HFFc6 (cell line): ENCODE data around the gene DPP6. TPM values are rescaled to one million over a fixed set of nuclear protein-coding genes. Genes with fewer than 3 reads are reported as not detected.
A peak's percentile ranks its signal among the peaks of the same experiment; 100 is the strongest.
"Not testable (repeated sequence)": the region's sequence is repeated elsewhere in the genome, so short reads cannot be mapped to it uniquely, and the experiment has no call there.

Experiments used
- DNase-seq: peaks from one replicate; pipeline ENCODE4 v3.0.0-alpha.2; 2018
- H3K27ac Mint-ChIP-seq: 2 replicates; pipeline ENCODE4 v1.8.0; 2020; ENCODE audit warnings: mild to moderate bottlenecking, mixed read lengths
- H3K27me3 Mint-ChIP-seq: 2 replicates; pipeline ENCODE4 v1.8.0; 2021; ENCODE audit warnings: mild to moderate bottlenecking, moderate library complexity, mixed read lengths; ENCODE audit not compliant: insufficient read depth
- H3K36me3 Mint-ChIP-seq: 2 replicates; pipeline ENCODE4 v1.8.0; 2021; ENCODE audit warnings: low read depth, mixed read lengths
- H3K4me1 Mint-ChIP-seq: 2 replicates; pipeline ENCODE4 v1.8.0; 2020; ENCODE audit warnings: low read depth, mixed read lengths
- H3K4me3 Mint-ChIP-seq: 2 replicates; pipeline ENCODE4 v1.8.0; 2020; ENCODE audit warnings: mild to moderate bottlenecking, moderate library complexity, mixed read lengths
- H3K9me3 Mint-ChIP-seq: 2 replicates; pipeline ENCODE4 v1.8.0; 2020; ENCODE audit warnings: mild to moderate bottlenecking, mixed read lengths
- CTCF ChIP-seq: fragments of 200-600 bp; sonication (generic); IDR thresholded peaks from 2 replicates; pipeline ENCODE4 v1.5.0; 2021; ENCODE audit warnings: antibody characterized with exemption, mild to moderate bottlenecking
- total RNA-seq, 6 experiments: library from RNA; stranded (reverse); fragmentation: NEBNext Ultra II Directional; extraction: Animal tissue kit (Norgen Biotek cat#: 25700); gene quantifications; 2 replicates in 1 of 6; 3 replicates in 5 of 6; pipeline ENCODE4 v1.2.3, GENCODE V29; 2021

Gene DPP6
- total RNA-seq, 6 experiments from 2014 or later, result not detected

- no peak for DNase-seq
- Mint-ChIP-seq H3K27ac (no peak overlapping the region), H3K4me3 (no peak overlapping the region), H3K4me1 (peaks cover 6% of the 10 kb centered on the region; the same call in 1 of the 2 replicates), H3K36me3 (no peaks in the 10 kb centered on the region), H3K27me3 (peaks cover 18% of the 10 kb centered on the region), H3K9me3 (no peaks in the 10 kb centered on the region)
- no peak for TF ChIP-seq CTCF
Observed at GRCh38 chr7:154917808-154918160, 865.6 kb downstream of the DPP6 start.

GRCh38 chr7:154918266-154918665, 866.1 kb downstream of the DPP6 start:
- Mint-ChIP-seq H3K4me1 (peaks cover 6% of the 10 kb centered on the region; the same call in 1 of the 2 replicates), H3K27ac (no peak overlapping the region), H3K9me3 (no peaks in the 10 kb centered on the region), H3K36me3 (no peaks in the 10 kb centered on the region), H3K4me3 (no peak overlapping the region), H3K27me3 (peaks cover 21% of the 10 kb centered on the region)
- TF ChIP-seq CTCF, result no peak
- DNase-seq, result no peak

DNA sequence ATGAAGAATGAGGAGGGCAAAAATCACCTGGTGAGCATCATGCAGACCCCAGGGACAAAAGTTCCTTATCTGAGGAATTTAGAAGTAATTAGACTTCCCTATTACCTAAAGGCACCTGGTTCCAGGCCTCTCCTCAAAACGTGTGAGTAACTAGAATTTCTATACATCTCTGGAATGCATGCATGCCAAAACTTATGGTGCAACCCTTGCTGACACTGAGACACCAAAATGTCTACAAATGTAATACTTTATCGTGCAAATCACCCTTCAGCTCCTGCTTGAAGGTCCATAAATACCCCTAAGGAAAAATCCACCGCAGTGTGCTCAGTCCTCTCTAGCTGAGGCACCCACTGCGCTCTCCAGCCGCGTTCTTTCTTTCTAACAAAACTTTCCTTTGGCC, 866.5 kb downstream of the DPP6 start:
- Mint-ChIP-seq H3K27ac (no peak overlapping the region), H3K27me3 (peaks cover 19% of the 10 kb centered on the region), H3K4me3 (no peak overlapping the region), H3K9me3 (no peaks in the 10 kb centered on the region), H3K4me1 (peaks cover 3% of the 10 kb centered on the region; the same call in 1 of the 2 replicates), H3K36me3 (no peaks in the 10 kb centered on the region)
- TF ChIP-seq CTCF, result no peak
- no peak for DNase-seq

- Mint-ChIP-seq H3K4me3 (no peak overlapping the region), H3K36me3 (no peaks in the 10 kb centered on the region), H3K27me3 (peaks cover 16% of the 10 kb centered on the region), H3K9me3 (no peaks in the 10 kb centered on the region), H3K4me1 (no peaks in the 10 kb centered on the region), H3K27ac (no peak overlapping the region)
- no peak for TF ChIP-seq CTCF
- no peak for DNase-seq
Observed at GRCh38 chr7:154919344-154920225, 867.4 kb downstream of the DPP6 start.

DNA sequence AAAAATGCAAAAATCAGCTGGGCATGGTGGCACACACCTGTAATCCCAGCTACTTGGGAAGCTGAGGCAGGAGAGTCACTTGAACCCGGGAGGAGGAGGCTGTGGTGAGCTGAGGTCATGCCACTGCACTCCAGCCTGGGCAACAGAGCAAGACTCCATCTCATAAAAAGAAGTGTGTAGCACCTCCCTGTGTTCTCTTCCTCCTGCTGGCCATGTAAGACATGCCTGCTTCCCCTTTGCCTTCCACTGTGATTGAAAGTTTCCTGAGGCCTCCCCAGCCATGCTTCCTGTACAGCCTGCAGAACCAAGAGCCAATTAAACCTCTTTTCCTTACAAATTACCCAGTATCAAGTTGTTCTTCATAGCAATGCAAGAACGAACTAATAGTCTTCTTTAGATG, 870.3 kb downstream of the DPP6 start:
- not testable (repeated sequence) for H3K4me1 Mint-ChIP-seq, H3K4me3 Mint-ChIP-seq, DNase-seq, H3K36me3 Mint-ChIP-seq, H3K9me3 Mint-ChIP-seq, H3K27ac Mint-ChIP-seq
- peaks cover 10% of the 10 kb centered on the region for H3K27me3 Mint-ChIP-seq

DNA sequence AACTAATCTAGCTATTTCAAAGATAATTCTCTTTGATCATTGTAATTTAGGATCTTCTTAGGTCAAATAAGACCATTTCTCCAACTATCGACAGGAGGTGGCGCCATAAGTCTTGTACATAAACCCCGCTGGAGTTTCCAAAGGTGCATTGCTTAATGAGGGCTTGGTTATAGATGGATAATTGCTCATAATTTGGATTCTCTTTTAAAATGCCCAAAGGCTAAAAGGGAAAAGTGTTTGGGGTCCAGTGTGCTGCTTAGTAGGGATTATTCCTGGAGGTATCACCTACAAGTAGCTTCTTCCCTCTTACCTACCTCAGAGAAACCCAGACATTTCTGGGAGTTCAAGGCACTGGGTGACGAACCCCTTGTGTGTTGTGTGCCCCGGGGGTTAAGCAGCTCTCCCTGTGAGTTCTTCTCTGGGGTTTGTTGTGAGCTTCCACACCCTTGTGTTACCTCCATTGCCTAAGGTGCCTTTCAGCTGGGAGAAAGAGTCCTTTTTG, 875.5 kb downstream of the DPP6 start:
- Mint-ChIP-seq H3K36me3 (no peaks in the 10 kb centered on the region), H3K9me3 (no peaks in the 10 kb centered on the region), H3K4me1 (peaks cover 18% of the 10 kb centered on the region), H3K4me3 (peak overlapping the region; percentile 99), H3K27me3 (0 out of 2 replicates have a peak, but pooled peaks cover 2% of the 10 kb centered on the region), H3K27ac (peak overlapping the region; percentile 95)
- DNase-seq, result peak; percentile 76
- TF ChIP-seq CTCF, result peak; percentile 83
